ENCODE measurements around the gene NUCB2. TPM values are rescaled to one million over a fixed set of nuclear protein-coding genes. Genes with fewer than 3 reads are reported as not detected.

The NUCB2 gene
- total and polyA plus RNA-seq, 2 of the 8 experiments (the other 6 are each of a cell fraction or from before 2014, with no cell fraction given) = 9.0 to 34.2 TPM

GRCh38 chr11:17272801-17273200, 3.7 kb upstream of the NUCB2 start (continued):
- no peak for TF ChIP-seq SRF (IDR thresholded peaks at IDR 0.05; ENCODE audit: low read depth, low read length)
- TF ChIP-seq CHD2 (IDR thresholded peaks at IDR 0.05; ENCODE audit: low read length) = no peak

Measured in H1 (cell line).